NT2/D1 (cell line): ENCODE data around the gene AGMAT.

Experiments
- SUZ12 ChIP-seq: IDR thresholded peaks from 2 replicates; pipeline ENCODE4 v1.6.1; 2011; ENCODE audit not compliant: insufficient read length, insufficient read depth; ENCODE audit errors: extremely low read depth
- YY1 ChIP-seq: IDR thresholded peaks from 2 replicates; pipeline ENCODE4 v1.6.1; 2011; ENCODE audit not compliant: insufficient read length, insufficient read depth
- ZNF274 ChIP-seq: IDR thresholded peaks from 2 replicates; pipeline ENCODE4 v1.6.1; 2011; ENCODE audit warnings: mild to moderate bottlenecking, low read depth, low read length

GRCh38 chr1:15579683-15580047 lies 5.2 kb downstream of the AGMAT start:
- TF ChIP-seq SUZ12: no peak
- no peak for TF ChIP-seq ZNF274
- no peak for TF ChIP-seq YY1
